Suprapubic skin (tissue), 3 donors: ENCODE results near the gene CLIC4.

Experiments used
- POLR2A ChIP-seq, 2 donors: fragments of 450-650 bp; IDR thresholded peaks; one replicate each; pipeline ENCODE4 v1.6.1; 2017; ENCODE audit warnings: antibody characterized with exemption in 2 of 2, mild to moderate bottlenecking in 2 of 2, moderate library complexity in 2 of 2
- TF ChIP-seq, protein P1 (sequence below), 2 donors: fragments of 200-600 bp in 1 of 2; fragments of 450-650 bp in 1 of 2; sonication (generic) in 1 of 2; IDR thresholded peaks; one replicate each; pipeline ENCODE4 v1.5.1; 2016 to 2019; ENCODE audit warnings: antibody characterized with exemption in 2 of 2, mild to moderate bottlenecking in 1 of 2, moderate library complexity in 1 of 2

DNA sequence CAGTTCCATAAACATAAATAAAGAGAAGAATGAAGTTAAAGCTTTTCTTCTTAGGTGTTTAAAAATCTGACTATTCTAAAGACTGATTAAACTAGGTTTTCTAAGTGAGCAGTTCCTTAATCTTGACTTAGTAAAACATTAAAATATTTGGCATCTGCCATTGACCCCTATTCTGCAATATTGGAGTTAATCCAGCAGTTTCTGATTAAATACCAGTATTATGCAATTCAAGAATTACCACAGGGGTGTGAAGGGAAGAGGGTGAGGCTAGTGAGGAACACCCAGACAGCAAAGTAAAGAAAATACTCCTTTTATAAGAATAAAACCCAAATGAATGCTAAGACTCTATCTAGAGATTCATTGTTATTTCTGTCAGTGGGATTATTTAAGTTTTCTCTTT is 40.9 kb downstream of the CLIC4 start:
- TF ChIP-seq, protein P1, sequence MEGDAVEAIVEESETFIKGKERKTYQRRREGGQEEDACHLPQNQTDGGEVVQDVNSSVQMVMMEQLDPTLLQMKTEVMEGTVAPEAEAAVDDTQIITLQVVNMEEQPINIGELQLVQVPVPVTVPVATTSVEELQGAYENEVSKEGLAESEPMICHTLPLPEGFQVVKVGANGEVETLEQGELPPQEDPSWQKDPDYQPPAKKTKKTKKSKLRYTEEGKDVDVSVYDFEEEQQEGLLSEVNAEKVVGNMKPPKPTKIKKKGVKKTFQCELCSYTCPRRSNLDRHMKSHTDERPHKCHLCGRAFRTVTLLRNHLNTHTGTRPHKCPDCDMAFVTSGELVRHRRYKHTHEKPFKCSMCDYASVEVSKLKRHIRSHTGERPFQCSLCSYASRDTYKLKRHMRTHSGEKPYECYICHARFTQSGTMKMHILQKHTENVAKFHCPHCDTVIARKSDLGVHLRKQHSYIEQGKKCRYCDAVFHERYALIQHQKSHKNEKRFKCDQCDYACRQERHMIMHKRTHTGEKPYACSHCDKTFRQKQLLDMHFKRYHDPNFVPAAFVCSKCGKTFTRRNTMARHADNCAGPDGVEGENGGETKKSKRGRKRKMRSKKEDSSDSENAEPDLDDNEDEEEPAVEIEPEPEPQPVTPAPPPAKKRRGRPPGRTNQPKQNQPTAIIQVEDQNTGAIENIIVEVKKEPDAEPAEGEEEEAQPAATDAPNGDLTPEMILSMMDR (IDR thresholded peaks at IDR 0.05), result no peak
- TF ChIP-seq POLR2A (IDR thresholded peaks at IDR 0.05), result no peak
